HUES6 (cell line): ENCODE results near the gene ATP7B.

Experiments
- H3K27ac ChIP-seq: 2 replicates; pipeline ENCODE4 v1.7.0; 2013; ENCODE audit warnings: low read depth, mild to moderate bottlenecking, low read length, inconsistent platforms
- H3K27me3 ChIP-seq: 2 replicates; pipeline ENCODE4 v1.6.1; 2013; ENCODE audit warnings: low read length; ENCODE audit not compliant: control insufficient read depth, insufficient read depth
- H3K36me3 ChIP-seq: 2 replicates; pipeline ENCODE4 v1.6.1; 2013; ENCODE audit warnings: low read length; ENCODE audit not compliant: control insufficient read depth, insufficient read depth
- H3K4me1 ChIP-seq: 2 replicates; pipeline ENCODE4 v1.6.1; 2013; ENCODE audit warnings: low read length; ENCODE audit not compliant: control insufficient read depth, insufficient read depth
- H3K4me3 ChIP-seq: 2 replicates; pipeline ENCODE4 v1.5.1; 2013; ENCODE audit warnings: low read depth, low read length
- H3K9ac ChIP-seq: one replicate; pipeline ENCODE4 v1.6.1; 2013; ENCODE audit warnings: mild to moderate bottlenecking, low read length
- H3K9me3 ChIP-seq: 2 replicates; pipeline ENCODE4 v1.6.1; 2013; ENCODE audit warnings: low read depth, low read length; ENCODE audit not compliant: control insufficient read depth, insufficient read depth

ATP7B gene

GRCh38 chr13:51943721-51944120 lies 67.5 kb downstream of the ATP7B start:
- no peaks in the 10 kb centered on the region for H3K4me1 ChIP-seq
- H3K9ac ChIP-seq, result no peak overlapping the region
- no peaks in the 10 kb centered on the region for H3K27me3 ChIP-seq
- no peaks in the 10 kb centered on the region for H3K9me3 ChIP-seq
- 0 out of 2 replicates have a peak, but pooled peaks cover 2% of the 10 kb centered on the region for H3K36me3 ChIP-seq
- no peak overlapping the region for H3K4me3 ChIP-seq
- H3K27ac ChIP-seq, result no peak overlapping the region

- Histone ChIP-seq H3K9me3 (no peaks in the 10 kb centered on the region), H3K4me1 (no peaks in the 10 kb centered on the region), H3K27me3 (no peaks in the 10 kb centered on the region), H3K36me3 (0 out of 2 replicates have a peak, but pooled peaks cover 5% of the 10 kb centered on the region), H3K9ac (no peak overlapping the region), H3K4me3 (no peak overlapping the region), H3K27ac (no peak overlapping the region)
These were observed 69.1 kb downstream of the ATP7B start for GRCh38 chr13:51942189-51942588.

DNA sequence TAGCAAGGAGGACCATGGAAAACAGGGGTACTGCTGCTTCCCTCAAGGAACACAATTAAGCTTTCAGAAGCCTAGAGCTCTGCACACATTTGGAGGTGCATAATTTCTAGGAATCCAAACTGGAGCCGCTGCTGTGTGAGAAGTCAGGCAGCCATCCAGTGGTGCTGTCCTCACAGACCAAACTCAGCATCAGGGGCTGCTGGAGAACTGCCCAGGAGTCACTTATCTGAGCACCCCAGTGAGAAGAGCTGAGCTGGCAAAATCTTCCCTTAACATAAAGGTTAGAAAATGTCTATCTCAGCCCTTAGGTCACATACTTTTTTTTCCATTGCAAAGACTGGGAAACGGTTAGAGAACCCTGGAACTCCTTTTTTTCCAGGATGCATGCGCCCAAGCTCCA lies 72.8 kb downstream of the ATP7B start:
- H3K4me1 ChIP-seq, result no peaks in the 10 kb centered on the region

DNA sequence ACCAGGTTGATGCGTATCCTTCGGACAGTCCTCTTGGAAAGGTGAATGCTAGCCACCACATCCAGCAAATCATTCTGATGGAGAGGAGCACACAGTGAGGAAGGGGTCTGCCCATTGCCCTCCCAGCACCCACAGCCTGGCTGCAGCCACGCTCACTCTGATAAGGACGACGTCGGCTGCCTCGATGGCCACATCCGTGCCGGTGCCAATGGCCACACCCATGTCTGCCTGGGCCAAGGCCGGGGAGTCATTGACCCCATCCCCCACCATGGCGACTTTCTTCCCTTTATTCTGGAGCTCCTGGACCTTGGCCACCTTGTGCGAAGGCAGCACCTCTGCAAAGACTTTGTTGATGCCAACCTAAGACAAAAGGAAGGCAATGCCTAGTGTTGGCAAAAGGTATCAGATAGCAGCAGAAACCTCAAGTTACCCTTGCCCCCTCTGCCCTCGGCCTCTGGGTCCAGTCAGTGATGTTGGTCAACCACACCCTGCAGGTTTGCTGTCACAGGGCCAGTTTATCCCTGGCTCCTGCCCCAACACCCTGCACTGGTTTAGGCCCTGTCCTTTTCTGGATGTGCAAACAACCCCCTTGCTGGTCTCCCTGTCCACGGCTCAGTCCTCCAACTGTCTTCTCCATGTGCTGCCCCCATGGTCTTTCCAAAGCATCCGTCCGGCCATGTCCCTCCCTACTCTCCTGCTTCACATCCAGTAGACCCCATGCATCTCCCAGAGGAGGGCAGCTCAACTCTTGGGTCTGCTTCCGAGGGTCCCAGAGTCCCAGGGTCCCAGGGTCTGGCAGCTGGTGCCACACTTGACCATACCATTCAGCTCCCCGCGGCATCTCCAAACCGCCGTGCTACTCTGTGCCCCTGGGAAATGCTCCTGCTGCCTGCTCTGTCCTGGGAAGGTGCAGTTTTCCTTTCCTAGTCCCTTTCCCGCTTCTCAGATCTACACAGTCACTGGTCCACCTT lies 73.6 kb downstream of the ATP7B start:
- H3K9me3 ChIP-seq, result no peaks in the 10 kb centered on the region
- H3K27ac ChIP-seq, result no peak overlapping the region
- H3K4me3 ChIP-seq, result no peak overlapping the region
- no peaks in the 10 kb centered on the region for H3K4me1 ChIP-seq
- H3K9ac ChIP-seq, result no peak overlapping the region
- H3K27me3 ChIP-seq, result no peaks in the 10 kb centered on the region
- peaks cover 14% of the 10 kb centered on the region for H3K36me3 ChIP-seq

More for the DNA sequence above, 72.8 kb downstream of the ATP7B start:
- no peaks in the 10 kb centered on the region for H3K27me3 ChIP-seq
- no peaks in the 10 kb centered on the region for H3K9me3 ChIP-seq
- no peak overlapping the region for H3K4me3 ChIP-seq
- peaks cover 14% of the 10 kb centered on the region for H3K36me3 ChIP-seq
- no peak overlapping the region for H3K9ac ChIP-seq
- H3K27ac ChIP-seq, result no peak overlapping the region

GRCh38 chr13:51935326-51936171 lies 75.7 kb downstream of the ATP7B start:
- Histone ChIP-seq H3K4me1 (no peaks in the 10 kb centered on the region), H3K27me3 (no peaks in the 10 kb centered on the region), H3K9me3 (no peaks in the 10 kb centered on the region), H3K27ac (no peak overlapping the region), H3K4me3 (no peak overlapping the region), H3K36me3 (peaks cover 11% of the 10 kb centered on the region), H3K9ac (no peak overlapping the region)

DNA sequence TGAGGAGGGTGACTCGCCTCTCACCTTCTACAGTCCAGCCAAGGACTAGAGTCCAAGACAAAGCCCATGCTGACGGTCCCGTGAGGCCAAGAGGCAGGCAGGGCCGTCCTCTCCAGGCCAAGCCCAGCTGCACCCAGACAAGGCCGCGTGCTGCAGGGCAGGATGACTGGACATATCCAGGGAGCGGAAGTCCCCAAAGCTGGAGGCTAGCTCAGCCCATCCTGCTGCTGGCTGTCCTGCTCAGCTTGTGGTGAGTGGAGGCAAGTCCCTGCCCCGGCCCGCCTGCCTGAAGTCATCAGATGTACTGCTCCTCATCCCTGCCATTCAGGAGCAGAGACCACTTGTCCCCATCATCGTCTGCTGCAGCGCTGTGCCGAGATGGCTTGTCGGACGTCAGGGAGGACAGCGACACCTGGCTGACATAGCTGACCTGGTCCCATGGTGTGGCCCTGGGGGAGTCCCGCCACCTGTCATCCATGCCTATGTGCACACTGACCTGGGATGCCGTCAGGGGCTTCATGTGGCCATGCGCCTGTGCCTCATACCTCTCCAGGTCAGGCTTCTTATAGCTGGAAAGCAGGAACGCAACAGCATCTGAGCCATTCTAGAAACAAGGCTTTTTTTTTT lies 76.7 kb downstream of the ATP7B start:
- peaks cover 11% of the 10 kb centered on the region for H3K36me3 ChIP-seq
- H3K4me3 ChIP-seq, result no peak overlapping the region

GRCh38 chr13:51933466-51934058 lies 77.7 kb downstream of the ATP7B start:
- H3K9me3 ChIP-seq, result no peaks in the 10 kb centered on the region
- peaks cover 11% of the 10 kb centered on the region for H3K36me3 ChIP-seq
- H3K4me1 ChIP-seq, result no peaks in the 10 kb centered on the region
- no peak overlapping the region for H3K27ac ChIP-seq
- no peak overlapping the region for H3K4me3 ChIP-seq
- no peak overlapping the region for H3K9ac ChIP-seq
- no peaks in the 10 kb centered on the region for H3K27me3 ChIP-seq

More for the DNA sequence above, 76.7 kb downstream of the ATP7B start:
- Histone ChIP-seq H3K27ac (no peak overlapping the region), H3K9ac (no peak overlapping the region), H3K9me3 (no peaks in the 10 kb centered on the region), H3K4me1 (no peaks in the 10 kb centered on the region), H3K27me3 (no peaks in the 10 kb centered on the region)

DNA sequence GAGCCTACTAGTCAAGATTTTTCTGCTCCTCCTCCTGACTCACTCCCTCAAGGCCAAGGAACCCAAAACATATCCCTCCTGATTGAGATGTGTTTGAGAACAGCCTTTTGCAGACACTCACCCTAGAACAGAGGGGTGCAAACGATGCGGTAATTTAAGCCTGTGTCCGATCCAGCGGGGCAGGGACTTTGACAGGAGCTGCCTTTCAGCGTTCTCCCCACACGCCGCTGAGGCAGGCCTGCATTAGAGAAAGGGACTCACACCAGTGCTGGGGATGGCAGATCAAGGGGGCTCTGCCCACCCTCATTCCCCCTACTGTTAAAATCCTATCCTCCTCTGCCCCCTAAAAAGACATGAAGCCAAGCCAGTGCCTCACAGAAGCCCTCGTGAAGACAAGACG lies 79.0 kb downstream of the ATP7B start:
- H3K4me1 ChIP-seq, result no peaks in the 10 kb centered on the region
- no peak overlapping the region for H3K27ac ChIP-seq
- H3K4me3 ChIP-seq, result no peak overlapping the region
- no peaks in the 10 kb centered on the region for H3K27me3 ChIP-seq
- no peak overlapping the region for H3K9ac ChIP-seq
- no peaks in the 10 kb centered on the region for H3K9me3 ChIP-seq
- H3K36me3 ChIP-seq, result peaks cover 9% of the 10 kb centered on the region

- H3K27ac ChIP-seq, result no peak overlapping the region
- no peak overlapping the region for H3K4me3 ChIP-seq
- no peak overlapping the region for H3K9ac ChIP-seq
- no peaks in the 10 kb centered on the region for H3K4me1 ChIP-seq
- no peaks in the 10 kb centered on the region for H3K27me3 ChIP-seq
- H3K36me3 ChIP-seq, result peaks cover 6% of the 10 kb centered on the region
- no peaks in the 10 kb centered on the region for H3K9me3 ChIP-seq
These were observed 79.6 kb downstream of the ATP7B start for GRCh38 chr13:51931606-51932005.

DNA sequence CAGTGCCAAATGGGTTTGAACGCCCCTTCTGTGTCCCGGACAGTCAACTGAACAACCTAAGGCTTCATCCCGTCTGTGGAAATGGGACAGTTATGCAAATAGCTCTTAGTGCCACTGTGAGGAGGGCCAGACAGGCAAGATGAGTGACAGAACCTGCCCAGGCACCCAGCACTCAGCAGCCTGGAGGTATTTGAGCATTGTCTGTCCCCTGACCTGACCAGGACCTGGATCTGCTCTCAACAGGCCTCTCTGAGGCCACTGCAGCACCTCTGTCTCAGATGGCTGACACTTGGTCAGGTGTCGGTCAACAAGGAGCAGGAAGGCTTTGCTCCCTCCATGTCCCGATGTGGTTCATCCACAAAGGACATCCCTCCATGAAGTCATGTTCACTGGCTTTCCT lies 81.6 kb downstream of the ATP7B start:
- Histone ChIP-seq H3K27me3 (no peaks in the 10 kb centered on the region), H3K4me3 (no peak overlapping the region), H3K27ac (no peak overlapping the region), H3K36me3 (peaks cover 6% of the 10 kb centered on the region), H3K9ac (no peak overlapping the region), H3K4me1 (no peaks in the 10 kb centered on the region), H3K9me3 (no peaks in the 10 kb centered on the region)
